ENCODE results near the gene PTGFRN. TPM values are rescaled to one million over a fixed set of nuclear protein-coding genes. Genes with fewer than 3 reads are reported as not detected.

The PTGFRN gene
- total RNA-seq, 2 experiments from 2014 or later: 24.0 to 28.0 TPM

DNA sequence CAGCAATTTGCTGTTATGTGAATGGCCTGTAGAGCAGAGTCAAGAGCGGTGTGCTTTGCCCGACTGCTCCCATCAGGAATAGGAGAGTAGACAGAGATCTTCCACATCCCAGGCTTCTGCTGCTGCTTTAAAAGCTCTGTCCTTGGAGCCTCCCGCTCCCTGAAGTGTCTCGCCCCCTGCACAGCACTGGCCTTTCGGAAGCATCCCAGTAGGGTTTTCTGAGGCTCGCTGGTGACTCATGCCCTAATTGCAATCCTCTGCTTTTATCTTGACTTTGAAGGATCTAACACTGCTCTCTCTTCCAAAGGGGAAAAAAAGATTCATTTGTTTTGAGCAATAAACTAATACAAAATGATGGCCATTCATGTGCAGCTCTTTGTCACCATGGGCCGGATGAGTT, 78.5 kb downstream of the PTGFRN start:
- no peak for DNase-seq
- Mint-ChIP-seq H3K4me1 (ENCODE audit: low read depth) (peaks cover 60% of the 10 kb centered on the region), H3K27me3 (ENCODE audit: low read depth) (no peaks in the 10 kb centered on the region), H3K36me3 (ENCODE audit: low read depth) (peaks cover 14% of the 10 kb centered on the region), H3K9me3 (no peaks in the 10 kb centered on the region), H3K4me3 (no peak overlapping the region), H3K27ac (no peak overlapping the region)
- CTCF ChIA-PET: no interaction called here
- intact Hi-C loops (cut with micrococcal nuclease): loop anchor here (5.0 kb wide), 2 partner anchors 76 to 416 kb away; partner anchors contain the start of gene CD58

DNA sequence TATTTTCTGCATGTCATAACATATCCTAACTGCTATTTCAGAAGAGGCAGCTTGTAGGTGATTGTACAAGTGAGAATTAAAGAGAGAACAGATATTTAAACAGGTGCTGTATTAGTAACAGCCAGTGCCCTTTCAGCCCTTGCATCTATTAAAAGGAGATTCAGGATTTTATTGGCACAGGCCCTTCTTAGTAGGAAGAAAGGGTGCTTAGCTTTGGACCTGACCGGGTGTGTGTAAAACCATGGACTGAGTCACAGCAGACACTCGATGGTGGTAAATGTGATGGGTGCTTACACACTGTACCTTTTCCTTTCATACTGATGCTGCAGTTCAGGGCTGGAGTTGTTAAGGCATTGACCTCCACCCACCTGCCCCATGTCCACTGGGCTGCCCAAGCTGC, 79.2 kb downstream of the PTGFRN start:
- Mint-ChIP-seq H3K4me1 (ENCODE audit: low read depth) (peaks cover 60% of the 10 kb centered on the region), H3K36me3 (ENCODE audit: low read depth) (peaks cover 14% of the 10 kb centered on the region)
- CTCF ChIA-PET: no interaction called here

DNA sequence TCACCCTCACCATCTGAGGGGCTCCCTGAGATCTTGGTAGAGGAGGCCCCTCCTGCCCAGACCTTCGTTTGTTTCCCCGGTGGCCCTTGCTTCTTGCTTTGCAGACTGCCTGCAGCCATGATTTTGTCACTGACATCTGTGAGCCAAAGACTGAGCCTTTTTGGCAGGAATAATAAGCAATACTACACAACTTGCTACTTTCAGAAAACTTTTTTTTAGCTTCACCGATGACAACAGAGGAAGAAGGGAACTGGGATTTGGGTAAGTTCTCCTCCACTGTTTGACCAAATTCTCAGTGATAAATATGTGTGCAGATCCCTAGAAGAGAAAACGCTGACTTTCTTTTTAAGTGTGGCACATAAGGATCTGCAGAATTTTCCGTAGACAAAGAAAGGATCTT, 80.1 kb downstream of the PTGFRN start:
- Mint-ChIP-seq H3K4me1 (ENCODE audit: low read depth) (peaks cover 53% of the 10 kb centered on the region), H3K27me3 (ENCODE audit: low read depth) (no peaks in the 10 kb centered on the region), H3K27ac (no peak overlapping the region), H3K9me3 (no peaks in the 10 kb centered on the region), H3K36me3 (ENCODE audit: low read depth) (peaks cover 13% of the 10 kb centered on the region), H3K4me3 (no peak overlapping the region)
- DNase-seq: no peak
- CTCF ChIA-PET: no interaction called here
- intact Hi-C loops (cut with micrococcal nuclease): loop anchor here (5.0 kb wide), 2 partner anchors 78 to 418 kb away; partner anchors contain the start of gene CD58

More for the DNA sequence above, 79.2 kb downstream of the PTGFRN start:
- DNase-seq: no peak
- Mint-ChIP-seq H3K27ac (no peak overlapping the region), H3K27me3 (ENCODE audit: low read depth) (no peaks in the 10 kb centered on the region), H3K4me3 (no peak overlapping the region), H3K9me3 (no peaks in the 10 kb centered on the region)
- intact Hi-C loops (cut with micrococcal nuclease): loop anchor here (5.0 kb wide), 2 partner anchors 77 to 417 kb away; partner anchors contain the start of gene CD58

DNA sequence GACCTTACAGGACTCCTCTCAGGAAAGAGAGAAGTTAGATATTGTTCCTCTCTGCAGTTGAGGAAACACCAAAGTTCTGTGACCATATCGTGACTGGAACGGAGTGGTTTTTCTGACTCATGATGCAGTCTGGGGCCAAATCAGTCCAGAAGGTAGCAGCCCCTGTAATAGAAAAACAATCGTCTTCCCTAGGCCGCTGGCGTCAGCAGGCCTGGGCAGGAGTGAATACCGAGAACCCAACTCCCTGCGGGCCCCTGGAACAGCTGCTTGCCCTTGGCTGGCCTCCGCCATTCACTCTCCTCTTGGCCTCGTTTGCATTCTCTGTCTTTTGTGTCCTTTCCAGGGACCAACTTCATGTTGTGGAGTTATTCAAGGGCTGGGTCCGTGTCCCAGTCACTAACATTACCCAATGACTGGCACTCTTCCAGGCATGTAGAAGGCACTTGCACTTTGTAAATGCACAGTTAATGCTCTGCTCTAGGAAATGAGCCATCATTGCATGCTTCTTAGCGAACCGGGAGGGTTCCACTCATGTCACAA, 81.0 kb downstream of the PTGFRN start:
- no peak for DNase-seq
- CTCF ChIA-PET: no interaction called here
- Mint-ChIP-seq H3K27me3 (ENCODE audit: low read depth) (no peaks in the 10 kb centered on the region), H3K4me1 (ENCODE audit: low read depth) (peaks cover 53% of the 10 kb centered on the region), H3K36me3 (ENCODE audit: low read depth) (peaks cover 13% of the 10 kb centered on the region), H3K27ac (no peak overlapping the region), H3K9me3 (no peaks in the 10 kb centered on the region), H3K4me3 (no peak overlapping the region)
- intact Hi-C loops (cut with micrococcal nuclease): no loop called here

DNA sequence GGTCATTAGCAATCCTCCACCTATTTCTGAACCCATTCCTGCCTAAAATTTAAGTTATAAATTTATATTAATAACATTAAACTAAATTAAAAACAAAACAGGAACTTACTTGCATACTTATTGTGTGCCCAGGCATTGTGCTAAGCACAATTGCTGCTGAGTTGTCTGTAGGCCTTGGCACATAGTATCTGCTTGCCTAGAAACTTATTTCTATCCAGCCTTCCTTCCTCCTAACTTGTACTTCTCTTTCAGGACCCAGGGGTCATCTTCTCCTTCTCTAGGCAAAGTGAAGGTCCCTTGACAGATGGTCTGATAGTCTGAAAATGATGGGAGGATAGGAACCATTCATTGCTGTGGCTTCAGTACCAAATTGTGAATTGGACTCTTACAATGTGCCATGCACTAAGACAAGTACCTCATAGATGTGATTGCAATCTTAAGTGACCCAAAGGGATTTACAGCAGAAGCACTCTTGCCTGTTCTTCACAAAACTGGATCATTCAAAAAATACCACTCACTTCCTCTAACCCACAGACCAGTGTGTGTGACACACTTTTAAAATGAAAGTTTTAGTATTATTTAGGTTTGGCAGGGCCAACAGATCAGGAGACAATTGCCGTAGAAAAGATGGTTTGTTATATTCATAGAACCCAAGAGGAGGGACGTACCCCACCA, 81.6 kb downstream of the PTGFRN start:
- no peak for DNase-seq
- peaks cover 48% of the 10 kb centered on the region for H3K4me1 Mint-ChIP-seq (ENCODE audit: low read depth)
- no peak overlapping the region for H3K27ac Mint-ChIP-seq
- intact Hi-C loops (cut with micrococcal nuclease): no loop called here
- H3K36me3 Mint-ChIP-seq (ENCODE audit: low read depth): peaks cover 13% of the 10 kb centered on the region
- no peaks in the 10 kb centered on the region for H3K9me3 Mint-ChIP-seq
- no peaks in the 10 kb centered on the region for H3K27me3 Mint-ChIP-seq (ENCODE audit: low read depth)
- no peak overlapping the region for H3K4me3 Mint-ChIP-seq
- CTCF ChIA-PET: interaction anchor here (0.8 kb wide), 1 partner anchor 66 kb away, joined by 3 read pairs; no protein-coding TSS in a partner anchor

DNA sequence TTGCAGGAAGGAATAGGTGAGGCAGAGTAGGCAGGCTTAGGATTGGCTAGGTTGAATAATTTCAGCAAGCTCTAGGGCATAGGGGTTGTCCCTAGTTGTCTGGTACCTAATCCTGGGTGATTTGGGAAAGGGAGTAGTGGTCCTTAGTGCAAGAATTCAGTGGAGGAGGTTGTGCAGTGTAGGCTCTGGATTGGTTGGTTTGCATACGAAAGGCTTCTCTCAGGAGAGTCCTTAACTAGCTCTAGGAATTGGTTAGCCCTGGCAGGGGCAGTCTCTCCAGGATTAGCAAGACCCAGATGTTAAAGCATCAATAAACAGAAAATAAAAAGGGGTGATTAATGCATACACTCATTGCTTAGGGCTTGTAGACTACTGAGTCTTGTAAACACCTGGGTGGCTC, 82.2 kb downstream of the PTGFRN start:
- Mint-ChIP-seq H3K27me3 (ENCODE audit: low read depth) (no peaks in the 10 kb centered on the region), H3K4me3 (no peak overlapping the region), H3K36me3 (ENCODE audit: low read depth) (peaks cover 10% of the 10 kb centered on the region), H3K4me1 (ENCODE audit: low read depth) (peaks cover 42% of the 10 kb centered on the region), H3K9me3 (no peaks in the 10 kb centered on the region), H3K27ac (no peak overlapping the region)
- intact Hi-C loops (cut with micrococcal nuclease): no loop called here
- DNase-seq: no peak
- CTCF ChIA-PET: interaction anchor here (0.8 kb wide), 1 partner anchor 66 kb away, joined by 3 read pairs; no protein-coding TSS in a partner anchor

DNA sequence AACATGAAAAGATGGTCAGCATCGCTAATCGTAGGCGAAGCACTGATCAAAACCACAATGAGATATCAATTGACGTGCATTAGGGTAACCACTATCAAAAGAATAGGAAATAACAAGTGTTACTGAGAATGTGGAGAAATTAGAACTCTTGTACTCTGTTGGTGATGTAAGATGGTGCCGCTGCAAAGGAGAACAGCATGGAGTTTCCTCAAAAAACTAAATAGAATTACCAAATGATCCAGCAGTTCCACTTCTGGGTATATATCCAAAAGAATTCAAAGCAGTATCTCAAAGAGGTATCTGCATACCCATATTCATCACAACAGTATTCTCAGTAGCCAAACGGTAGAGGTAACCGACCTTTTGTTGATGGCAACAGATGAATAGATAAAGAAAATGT, 83.6 kb downstream of the PTGFRN start:
- intact Hi-C loops (cut with micrococcal nuclease): no loop called here
- no peaks in the 10 kb centered on the region for H3K9me3 Mint-ChIP-seq
- H3K4me1 Mint-ChIP-seq (ENCODE audit: low read depth): peaks cover 28% of the 10 kb centered on the region
- H3K36me3 Mint-ChIP-seq (ENCODE audit: low read depth): peaks cover 5% of the 10 kb centered on the region
- CTCF ChIA-PET: no interaction called here
- no peak for DNase-seq
- no peaks in the 10 kb centered on the region for H3K27me3 Mint-ChIP-seq (ENCODE audit: low read depth)
- H3K27ac Mint-ChIP-seq: no peak overlapping the region
- no peak overlapping the region for H3K4me3 Mint-ChIP-seq

DNA sequence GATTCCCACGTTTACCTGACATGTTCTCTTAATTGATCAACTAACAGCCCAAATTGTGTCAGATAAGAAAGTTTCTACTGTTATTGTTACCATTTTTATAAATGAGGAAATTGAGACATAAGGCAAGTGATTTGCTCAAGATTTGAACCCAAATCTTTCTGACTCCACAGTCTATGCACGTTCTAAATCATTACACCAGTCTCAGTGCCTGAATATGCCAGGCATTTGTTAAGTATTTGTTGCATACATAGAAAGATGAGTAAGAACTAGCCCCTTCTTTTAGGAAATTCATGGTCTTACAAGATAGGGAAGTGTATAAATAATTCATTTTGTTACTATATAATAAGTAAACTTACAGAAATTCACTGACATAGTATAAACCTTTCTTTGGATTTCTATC, 84.7 kb downstream of the PTGFRN start:
- Mint-ChIP-seq H3K4me3 (no peak overlapping the region), H3K36me3 (ENCODE audit: low read depth) (peaks cover 2% of the 10 kb centered on the region), H3K27me3 (ENCODE audit: low read depth) (no peaks in the 10 kb centered on the region), H3K9me3 (no peaks in the 10 kb centered on the region), H3K4me1 (ENCODE audit: low read depth) (peaks cover 24% of the 10 kb centered on the region), H3K27ac (no peak overlapping the region)
- intact Hi-C loops (cut with micrococcal nuclease): no loop called here
- CTCF ChIA-PET: no interaction called here
- DNase-seq: no peak

DNA sequence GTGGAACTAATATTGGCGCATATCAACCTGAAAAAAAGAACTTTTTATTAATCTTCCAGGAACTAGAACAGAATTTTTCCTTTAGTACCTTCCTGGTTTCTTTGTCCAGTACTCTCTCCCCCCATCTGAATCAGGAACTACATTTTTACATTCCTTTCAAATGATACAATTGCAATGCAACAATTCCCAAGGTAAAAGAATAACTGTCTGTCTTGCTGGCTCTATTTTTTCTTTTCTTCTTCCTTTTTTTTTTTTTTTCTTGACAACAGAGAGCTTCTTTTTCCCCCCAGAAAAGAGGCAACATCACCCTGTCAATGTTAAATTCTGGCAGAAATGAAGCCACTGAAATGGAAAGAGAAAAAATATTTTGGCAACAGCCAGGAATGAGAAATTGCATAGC, 87.3 kb downstream of the PTGFRN start:
- Mint-ChIP-seq H3K9me3 (peaks cover under 1% of the 10 kb centered on the region), H3K36me3 (ENCODE audit: low read depth) (peaks cover under 1% of the 10 kb centered on the region), H3K4me3 (no peak overlapping the region), H3K4me1 (ENCODE audit: low read depth) (peaks cover 26% of the 10 kb centered on the region), H3K27ac (no peak overlapping the region), H3K27me3 (ENCODE audit: low read depth) (no peaks in the 10 kb centered on the region)
- intact Hi-C loops (cut with micrococcal nuclease): no loop called here
- DNase-seq: no peak
- CTCF ChIA-PET: no interaction called here

DNA sequence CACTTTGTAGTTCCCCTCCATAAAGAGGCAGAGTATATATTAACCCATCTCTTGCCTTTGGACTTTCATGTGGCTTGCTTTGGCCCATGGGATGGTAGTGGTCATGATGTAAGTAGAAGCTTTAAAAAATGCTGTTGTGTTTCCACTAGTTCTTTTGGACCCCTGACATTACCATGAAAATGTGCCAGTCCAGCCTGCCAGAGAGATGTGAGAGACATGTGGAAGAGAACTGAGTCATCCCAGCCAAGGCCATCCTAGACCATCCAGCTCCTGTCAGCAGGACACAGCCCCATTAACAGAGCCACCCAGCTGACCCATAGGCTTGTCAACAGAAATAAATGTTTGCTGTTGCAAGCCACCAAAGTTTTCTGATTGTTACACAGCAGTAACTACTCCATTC, 87.9 kb downstream of the PTGFRN start:
- H3K9me3 Mint-ChIP-seq: peaks cover 3% of the 10 kb centered on the region
- no peaks in the 10 kb centered on the region for H3K27me3 Mint-ChIP-seq (ENCODE audit: low read depth)
- no peak overlapping the region for H3K27ac Mint-ChIP-seq
- no peak for DNase-seq
- H3K4me3 Mint-ChIP-seq: no peak overlapping the region
- H3K36me3 Mint-ChIP-seq (ENCODE audit: low read depth): peaks cover 2% of the 10 kb centered on the region
- CTCF ChIA-PET: interaction anchor here (0.6 kb wide), 1 partner anchor 301 kb away, joined by 3 read pairs; no protein-coding TSS in a partner anchor
- intact Hi-C loops (cut with micrococcal nuclease): no loop called here
- H3K4me1 Mint-ChIP-seq (ENCODE audit: low read depth): peaks cover 30% of the 10 kb centered on the region

DNA sequence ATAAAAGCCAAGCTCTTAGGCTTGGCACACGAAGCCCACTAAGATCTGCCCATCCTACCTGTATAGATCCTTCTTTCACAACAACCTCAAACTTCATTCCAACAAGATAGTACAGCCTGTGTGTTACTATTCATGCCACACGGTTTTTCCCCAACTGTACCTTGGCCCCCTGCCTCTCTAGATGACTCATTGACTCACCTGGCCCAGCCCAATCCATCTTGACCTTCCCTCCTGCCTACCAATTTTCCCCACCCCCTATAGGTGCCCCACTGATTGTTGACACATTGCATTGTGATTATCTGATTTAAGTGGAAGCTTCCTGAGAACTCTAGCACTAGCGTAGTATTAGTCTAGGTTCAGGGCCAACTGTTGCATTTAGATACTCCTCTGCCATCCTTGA, 89.9 kb downstream of the PTGFRN start:
- peaks cover 46% of the 10 kb centered on the region for H3K4me1 Mint-ChIP-seq (ENCODE audit: low read depth)
- no peak overlapping the region for H3K4me3 Mint-ChIP-seq
- intact Hi-C loops (cut with micrococcal nuclease): no loop called here
- H3K27ac Mint-ChIP-seq: no peak overlapping the region
- CTCF ChIA-PET: interaction anchor here (0.9 kb wide), 1 partner anchor 55 kb away, joined by 3 read pairs; no protein-coding TSS in a partner anchor
- H3K27me3 Mint-ChIP-seq (ENCODE audit: low read depth): no peaks in the 10 kb centered on the region
- DNase-seq: no peak
- H3K36me3 Mint-ChIP-seq (ENCODE audit: low read depth): peaks cover 2% of the 10 kb centered on the region
- peaks cover 3% of the 10 kb centered on the region for H3K9me3 Mint-ChIP-seq

DNA sequence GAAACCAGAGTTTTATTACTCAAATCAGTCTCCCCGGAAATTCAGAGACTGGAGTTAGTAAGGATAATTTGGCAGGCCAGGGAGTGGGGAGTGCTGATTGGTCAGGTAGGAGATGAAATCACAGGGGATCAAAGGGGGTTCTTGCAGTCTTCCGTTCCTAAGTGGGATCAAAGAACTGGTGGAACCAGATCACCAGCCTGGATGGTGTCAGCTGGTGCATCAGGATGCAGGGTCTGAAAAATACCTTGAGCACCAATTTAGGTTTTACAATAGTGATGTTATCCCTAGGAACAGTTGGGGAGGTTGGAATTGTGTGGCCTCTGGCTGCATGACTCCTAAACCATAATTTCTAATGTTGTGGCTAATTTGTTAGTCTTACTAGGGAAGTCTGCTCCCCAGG, 90.4 kb downstream of the PTGFRN start:
- no peak for DNase-seq
- CTCF ChIA-PET: no interaction called here
- Mint-ChIP-seq H3K4me3 (no peak overlapping the region), H3K9me3 (peaks cover 3% of the 10 kb centered on the region), H3K4me1 (ENCODE audit: low read depth) (peaks cover 49% of the 10 kb centered on the region), H3K27me3 (ENCODE audit: low read depth) (no peaks in the 10 kb centered on the region), H3K36me3 (ENCODE audit: low read depth) (peaks cover 2% of the 10 kb centered on the region), H3K27ac (no peak overlapping the region)
- intact Hi-C loops (cut with micrococcal nuclease): loop anchor here (2.0 to 10.0 kb wide), 2 partner anchors 365 to 623 kb away; partner anchors contain the start of gene MAN1A2
